ENCODE data around the gene INO80D. TPM values are rescaled to one million over a fixed set of nuclear protein-coding genes. Genes with fewer than 3 reads are reported as not detected.
"Not testable (repeated sequence)": the region's sequence is repeated elsewhere in the genome, so short reads cannot be mapped to it uniquely, and the experiment has no call there.

INO80D gene
- total RNA-seq (ENCODE audit: low replicate concordance): 8.1 and 11.3 TPM in 2 replicates

- Histone ChIP-seq H3K9ac (peak within 1 kb of the TSS; percentile 95), H4K20me1 (ENCODE audit: low read depth) (peaks cover 9% of the 10 kb centered on the region), H3K27ac (peak within 1 kb of the TSS; percentile 97), H3K4me2 (peak within 1 kb of the TSS; percentile 89), H3K27me3 (no peaks in the 10 kb centered on the region), H3K9me3 (ENCODE audit: low read depth) (no peaks in the 10 kb centered on the region), H3K36me3 (peaks cover 4% of the 10 kb centered on the region), H3K4me3 (peak within 1 kb of the TSS; percentile 89), H2AFZ (replicated peaks) (peak within 1 kb of the TSS; percentile 93), H3K79me2 (ENCODE audit: low read depth) (peaks cover 76% of the 10 kb centered on the region), H3F3A (ENCODE audit: low read depth) (peaks cover 34% of the 10 kb centered on the region), H3K4me1 (peaks cover 20% of the 10 kb centered on the region)
- Mint-ChIP-seq H3K9me3 (no peaks in the 10 kb centered on the region), H3K27ac (peak within 1 kb of the TSS; percentile 100), H3K4me3 (peak within 1 kb of the TSS; percentile 99), H3K4me1 (peaks cover 21% of the 10 kb centered on the region), H3K27me3 (ENCODE audit: insufficient read depth, low read depth) (peaks cover 2% of the 10 kb centered on the region), H3K36me3 (peaks cover 3% of the 10 kb centered on the region)
- peak; percentile 90 for DNase-seq (ENCODE audit: low spot score)
- no peak for TF ChIP-seq EZH2 (IDR thresholded peaks at IDR 0.05)
- TF ChIP-seq, protein P1, sequence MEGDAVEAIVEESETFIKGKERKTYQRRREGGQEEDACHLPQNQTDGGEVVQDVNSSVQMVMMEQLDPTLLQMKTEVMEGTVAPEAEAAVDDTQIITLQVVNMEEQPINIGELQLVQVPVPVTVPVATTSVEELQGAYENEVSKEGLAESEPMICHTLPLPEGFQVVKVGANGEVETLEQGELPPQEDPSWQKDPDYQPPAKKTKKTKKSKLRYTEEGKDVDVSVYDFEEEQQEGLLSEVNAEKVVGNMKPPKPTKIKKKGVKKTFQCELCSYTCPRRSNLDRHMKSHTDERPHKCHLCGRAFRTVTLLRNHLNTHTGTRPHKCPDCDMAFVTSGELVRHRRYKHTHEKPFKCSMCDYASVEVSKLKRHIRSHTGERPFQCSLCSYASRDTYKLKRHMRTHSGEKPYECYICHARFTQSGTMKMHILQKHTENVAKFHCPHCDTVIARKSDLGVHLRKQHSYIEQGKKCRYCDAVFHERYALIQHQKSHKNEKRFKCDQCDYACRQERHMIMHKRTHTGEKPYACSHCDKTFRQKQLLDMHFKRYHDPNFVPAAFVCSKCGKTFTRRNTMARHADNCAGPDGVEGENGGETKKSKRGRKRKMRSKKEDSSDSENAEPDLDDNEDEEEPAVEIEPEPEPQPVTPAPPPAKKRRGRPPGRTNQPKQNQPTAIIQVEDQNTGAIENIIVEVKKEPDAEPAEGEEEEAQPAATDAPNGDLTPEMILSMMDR (IDR thresholded peaks at IDR 0.05): peak; percentile 58
Measured at GRCh38 chr2:206085742-206086445, at the start of gene INO80D. INO80D (minus strand) TSS chr2:206086174; CDS start chr2:206063016, 23,158 bp downstream.

DNA sequence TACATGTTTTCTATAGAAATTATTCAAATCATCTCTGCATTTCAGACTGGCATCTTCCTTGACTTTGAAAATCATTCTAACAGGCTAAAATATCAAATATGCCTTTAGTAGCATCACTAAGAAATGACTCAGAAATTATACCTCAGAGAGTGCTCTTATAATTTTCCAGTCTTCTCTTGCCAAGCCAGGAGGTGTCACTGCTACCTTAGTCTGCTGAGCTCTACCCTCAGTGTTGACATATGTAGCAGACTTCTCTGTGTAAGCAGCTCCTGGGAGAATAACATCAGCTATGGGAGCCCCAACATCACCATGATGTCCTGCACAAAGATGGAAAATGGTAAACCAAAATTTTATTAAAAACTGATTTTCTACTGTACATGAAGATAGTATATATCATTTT lies 41.7 kb upstream of the INO80D start:
- no peaks in the 10 kb centered on the region for H3F3A ChIP-seq (ENCODE audit: low read depth)
- no peaks in the 10 kb centered on the region for H3K79me2 ChIP-seq (ENCODE audit: low read depth)
- H3K27me3 ChIP-seq: no peaks in the 10 kb centered on the region
- no peaks in the 10 kb centered on the region for H3K9me3 ChIP-seq (ENCODE audit: low read depth)
- H3K36me3 ChIP-seq: peaks cover 56% of the 10 kb centered on the region
- no peak overlapping the region for H3K4me3 ChIP-seq
- Mint-ChIP-seq H3K27ac (no peak overlapping the region), H3K9me3 (no peaks in the 10 kb centered on the region), H3K36me3 (peaks cover 14% of the 10 kb centered on the region), H3K4me3 (no peak overlapping the region), H3K4me1 (no peaks in the 10 kb centered on the region), H3K27me3 (ENCODE audit: insufficient read depth, low read depth) (no peaks in the 10 kb centered on the region)
- TF ChIP-seq EZH2 (IDR thresholded peaks at IDR 0.05) (no peak), EZH2phosphoT487 (IDR thresholded peaks at IDR 0.05) (no peak)
- TF ChIP-seq, protein P1 (IDR thresholded peaks at IDR 0.05): peak; percentile 12
- H3K9ac ChIP-seq: no peak overlapping the region
- no peaks in the 10 kb centered on the region for H3K4me1 ChIP-seq
- no peak overlapping the region for H2AFZ ChIP-seq (replicated peaks)
- H3K27ac ChIP-seq: no peak overlapping the region
- no peak overlapping the region for H3K4me2 ChIP-seq
- DNase-seq (ENCODE audit: low spot score): peak; percentile 3
- H4K20me1 ChIP-seq (ENCODE audit: low read depth): no peaks in the 10 kb centered on the region

- Histone ChIP-seq H2AFZ (replicated peaks) (no peak overlapping the region), H3F3A (ENCODE audit: low read depth) (no peaks in the 10 kb centered on the region), H3K4me3 (no peak overlapping the region), H3K27me3 (no peaks in the 10 kb centered on the region), H3K9ac (no peak overlapping the region), H3K27ac (no peak overlapping the region), H3K79me2 (ENCODE audit: low read depth) (no peaks in the 10 kb centered on the region), H3K4me1 (no peaks in the 10 kb centered on the region), H3K9me3 (ENCODE audit: low read depth) (no peaks in the 10 kb centered on the region), H3K4me2 (no peak overlapping the region), H3K36me3 (peaks cover 46% of the 10 kb centered on the region), H4K20me1 (ENCODE audit: low read depth) (no peaks in the 10 kb centered on the region)
- Mint-ChIP-seq H3K27ac (no peak overlapping the region), H3K27me3 (ENCODE audit: insufficient read depth, low read depth) (no peaks in the 10 kb centered on the region), H3K36me3 (peaks cover 23% of the 10 kb centered on the region), H3K9me3 (no peaks in the 10 kb centered on the region), H3K4me1 (no peaks in the 10 kb centered on the region), H3K4me3 (no peak overlapping the region)
- DNase-seq (ENCODE audit: low spot score): no peak
- TF ChIP-seq, protein P1 (IDR thresholded peaks at IDR 0.05): no peak
- TF ChIP-seq EZH2 (IDR thresholded peaks at IDR 0.05): no peak
- TF ChIP-seq EZH2phosphoT487 (IDR thresholded peaks at IDR 0.05): no peak
Measured at GRCh38 chr2:206125901-206126300, 39.9 kb upstream of the INO80D start.

- not testable (repeated sequence) for H3K4me2 ChIP-seq; H3K4me3 ChIP-seq; H3K27ac ChIP-seq; H3K79me2 ChIP-seq (ENCODE audit: low read depth); H3K27ac Mint-ChIP-seq; H3K4me3 Mint-ChIP-seq; H3K27me3 Mint-ChIP-seq (ENCODE audit: insufficient read depth, low read depth); H3K9me3 ChIP-seq (ENCODE audit: low read depth); H3K9ac ChIP-seq; H3K27me3 ChIP-seq; H2AFZ ChIP-seq (replicated peaks); H3K4me1 ChIP-seq; H3K9me3 Mint-ChIP-seq; DNase-seq (ENCODE audit: low spot score); H3K4me1 Mint-ChIP-seq; H4K20me1 ChIP-seq (ENCODE audit: low read depth); H3F3A ChIP-seq (ENCODE audit: low read depth)
- peaks cover 27% of the 10 kb centered on the region for H3K36me3 Mint-ChIP-seq
- peaks cover 36% of the 10 kb centered on the region for H3K36me3 ChIP-seq
Measured at GRCh38 chr2:206122569-206122968, 36.6 kb upstream of the INO80D start.
